GM19328 (cell line): ENCODE results near the gene PHAX.
"Not testable (repeated sequence)": the region's sequence is repeated elsewhere in the genome, so short reads cannot be mapped to it uniquely, and the experiment has no call there.

Experiments used
- ATAC-seq: cut with Tn5 transposase; IDR thresholded peaks from one replicate; pipeline ENCODE4 v1.9.1; 2021; ENCODE audit warnings: mild to moderate bottlenecking, moderate library complexity; ENCODE audit not compliant: unreplicated experiment

The PHAX gene

GRCh38 chr5:126651013-126651577, 50.3 kb downstream of the PHAX start:
- ATAC-seq, result no peak

- ATAC-seq, result no peak
Observed at GRCh38 chr5:126656401-126657007, 55.8 kb downstream of the PHAX start.

- ATAC-seq, result no peak
Observed at GRCh38 chr5:126658561-126658960, 57.8 kb downstream of the PHAX start.

- ATAC-seq, result no peak
Observed at GRCh38 chr5:126659805-126660482, 59.2 kb downstream of the PHAX start.

- ATAC-seq, result no peak
Observed at GRCh38 chr5:126664586-126664985, 63.8 kb downstream of the PHAX start.

GRCh38 chr5:126670109-126670508, 69.4 kb downstream of the PHAX start:
- ATAC-seq, result not testable (repeated sequence)

GRCh38 chr5:126671681-126672080, 70.9 kb downstream of the PHAX start:
- not testable (repeated sequence) for ATAC-seq

GRCh38 chr5:126673477-126673876, 72.7 kb downstream of the PHAX start:
- no peak for ATAC-seq

GRCh38 chr5:126674145-126674544, 73.4 kb downstream of the PHAX start:
- ATAC-seq, result no peak

GRCh38 chr5:126675338-126675737, 74.6 kb downstream of the PHAX start:
- ATAC-seq, result no peak

- peak; percentile 71 for ATAC-seq
Observed at GRCh38 chr5:126676195-126676624, 75.5 kb downstream of the PHAX start.
